HepG2 (cell line): ENCODE data around the gene POU2F1. TPM values are rescaled to one million over a fixed set of nuclear protein-coding genes. Genes with fewer than 3 reads are reported as not detected.

Source experiments
- ATAC-seq: fragments of 200-7000 bp; cut with Tn5 transposase; 3 replicates; pipeline ENCODE4 v1.9.1; 2020; ENCODE audit warnings: mild to moderate bottlenecking, moderate library complexity
- BruUV-seq: library from RNA; stranded (reverse); fragments of 400-500 nt; replicated peaks from 2 replicates; lab custom pipeline; 2021; lab: Mats Ljungman, UMichigan
- CTCF ChIA-PET: fragments of 300-600 bp; formaldehyde crosslinking; extraction: SDS; loops from one replicate; lab custom pipeline; 2021; ENCODE audit warnings: low total read pairs, inconsistent platforms, low intra/inter-chr PET ratio; lab: Yijun Ruan, JAX
- POLR2A ChIA-PET: fragments of 350-600 bp; sonication (Branson Sonifier 250); formaldehyde crosslinking; loops from one replicate; lab custom pipeline; 2020; ENCODE audit warnings: antibody characterized with exemption, inconsistent platforms; lab: Yijun Ruan, JAX
- DNase-seq: peaks from one replicate; pipeline ENCODE4 v3.0.0-alpha.2; 2015; ENCODE audit warnings: low spot score
- FAIRE-seq: peaks from 3 replicates; lab custom pipeline; 2011; peaks lifted over from hg19 to GRCh38; lab: Jason Lieb, UNC
- H2AFZ ChIP-seq: one replicate; pipeline ENCODE4 v1.6.1; 2011; ENCODE audit warnings: low read length, inconsistent platforms
- H3K27ac ChIP-seq: fragments of 300-600 bp; 3 replicates; pipeline ENCODE4 v1.8.0; 2011; ENCODE audit warnings: mixed run types, mild to moderate bottlenecking, mixed read lengths, low read length, inconsistent platforms; ENCODE audit not compliant: insufficient read depth; ENCODE audit errors: extremely low read length
- H3K27me3 ChIP-seq, 2 experiments: fragments of 200-600 bp in 1 of 2; 2 replicates in 1 of 2; 3 replicates in 1 of 2; pipeline versions ENCODE4 v1.6.0 to v1.8.0; 2011; ENCODE audit warnings: low read length in 2 of 2, mild to moderate bottlenecking in 2 of 2, moderate library complexity in 2 of 2, inconsistent platforms in 1 of 2; ENCODE audit not compliant: insufficient read depth in 2 of 2, control insufficient read depth in 1 of 2
- H3K36me3 ChIP-seq, 2 experiments: fragments of 200-600 bp in 1 of 2; replicated peaks in 1 of 2; 2 replicates in 1 of 2; 3 replicates in 1 of 2; pipeline versions ENCODE4 v1.5.1 to v1.8.0; 2011; ENCODE audit warnings: low read length in 2 of 2, inconsistent platforms in 1 of 2; ENCODE audit not compliant: insufficient read depth in 2 of 2, control insufficient read depth in 1 of 2
- H3K4me1 ChIP-seq: 2 replicates; pipeline ENCODE4 v1.5.1; 2012; ENCODE audit warnings: low read length, inconsistent platforms; ENCODE audit not compliant: insufficient read depth
- H3K4me2 ChIP-seq: 2 replicates; pipeline ENCODE4 v1.6.0; 2011; ENCODE audit warnings: low read depth, low read length, inconsistent platforms
- H3K4me3 ChIP-seq, 3 experiments: fragments of 200-600 bp in 1 of 3; sonication (generic), shearing (Covaris generic) in 1 of 3; replicated peaks in 1 of 3; 2 replicates each; pipeline ENCODE4 v1.5.1; 2011 to 2016; ENCODE audit warnings: low read length in 3 of 3, inconsistent platforms in 2 of 3, low read depth in 2 of 3, mild to moderate bottlenecking in 2 of 3, control low read depth in 1 of 3, mixed read lengths in 1 of 3; ENCODE audit not compliant: insufficient read depth in 1 of 3
- H3K79me2 ChIP-seq: one replicate; pipeline ENCODE4 v1.6.1; 2011; ENCODE audit warnings: low read length, inconsistent platforms; ENCODE audit not compliant: insufficient read depth
- H3K9ac ChIP-seq: 2 replicates; pipeline ENCODE4 v1.6.0; 2011; ENCODE audit warnings: mild to moderate bottlenecking, low read depth, low read length, inconsistent platforms; ENCODE audit not compliant: insufficient read depth
- H3K9me3 ChIP-seq: 2 replicates; pipeline ENCODE4 v1.5.1; 2012; ENCODE audit warnings: mild to moderate bottlenecking, low read length
- H4K20me1 ChIP-seq: 2 replicates; pipeline ENCODE4 v1.6.0; 2011; ENCODE audit warnings: inconsistent platforms, mild to moderate bottlenecking, low read length, moderate library complexity; ENCODE audit not compliant: insufficient read depth
- AGO2 ChIP-seq: fragments of 200-400 bp; formaldehyde crosslinking; optimal IDR thresholded peaks from 2 replicates; pipeline ENCODE3; 2017; ENCODE audit warnings: mild to moderate bottlenecking, low read depth, low read length, moderate library complexity
- ATM ChIP-seq: fragments of 450-650 bp; IDR thresholded peaks from 2 replicates; pipeline ENCODE4 v1.7.1; 2017; ENCODE audit warnings: mild to moderate bottlenecking, borderline replicate concordance
- BRD4 ChIP-seq: sonication (generic); formaldehyde crosslinking; IDR thresholded peaks from 2 replicates; pipeline ENCODE4 v1.4.0; 2020; ENCODE audit warnings: missing genetic modification reagents
- IKZF4 ChIP-seq: sonication (generic); formaldehyde crosslinking; IDR thresholded peaks from 2 replicates; pipeline ENCODE4 v1.5.1; 2020; ENCODE audit warnings: borderline replicate concordance, mild to moderate bottlenecking, low read depth, missing genetic modification reagents; ENCODE audit errors: not compliant biosample characterization
- KDM2A ChIP-seq: sonication (generic); formaldehyde crosslinking; IDR thresholded peaks from 2 replicates; pipeline ENCODE4 v1.4.0; 2020; ENCODE audit warnings: low read depth, missing genetic modification reagents, borderline replicate concordance
- NFE2 ChIP-seq: sonication (generic); formaldehyde crosslinking; IDR thresholded peaks from 2 replicates; pipeline ENCODE4 v1.4.0; 2020; ENCODE audit warnings: missing genetic modification reagents
- RFXANK ChIP-seq: IDR thresholded peaks from 2 replicates; pipeline ENCODE4 v1.6.1; 2016
- SP2 ChIP-seq: sonication (generic); formaldehyde crosslinking; IDR thresholded peaks from 2 replicates; pipeline ENCODE4 v1.5.1; 2020; ENCODE audit warnings: mild to moderate bottlenecking, missing genetic modification reagents
- TEAD2 ChIP-seq: sonication (generic); formaldehyde crosslinking; IDR thresholded peaks from 2 replicates; pipeline ENCODE4 v1.9.0; 2021; ENCODE audit warnings: missing genetic modification reagents
- ZNF253 ChIP-seq: sonication (generic); formaldehyde crosslinking; IDR thresholded peaks from 2 replicates; pipeline ENCODE4 v1.8.0; 2022; ENCODE audit warnings: mild to moderate bottlenecking, missing genetic modification reagents, borderline replicate concordance
- ZNF335 ChIP-seq: sonication (generic); formaldehyde crosslinking; IDR thresholded peaks from 2 replicates; pipeline ENCODE4 v1.4.0; 2020; ENCODE audit warnings: missing genetic modification reagents
- ZNF619 ChIP-seq: sonication (generic); formaldehyde crosslinking; IDR thresholded peaks from 2 replicates; pipeline ENCODE4 v1.4.0; 2020; ENCODE audit warnings: mild to moderate bottlenecking, missing genetic modification reagents
- WGBS: methylation state at CpG from one replicate; pipeline ENCODE4 v1.1.6; 2017; ENCODE audit warnings: low lambda C conversion rate; 5-methylcytosine and 5-hydroxymethylcytosine counted together
- in situ Hi-C: cut with HindIII; loops from 2 replicates; pipeline ENCODE4 v1.10.0; 2017; ENCODE audit warnings: low pct_unique_long_range_greater_than_20kb; ENCODE audit not compliant: extremely low pct_ligation_motif_present
- intact Hi-C: fragments of 100-400 bp; cut with micrococcal nuclease; formaldehyde crosslinking; loops from one replicate; pipeline ENCODE4 v1.10.0; 2022; ENCODE audit not compliant: unreplicated experiment
- polyA plus RNA-seq, 8 experiments: library from polyadenylated mRNA; depleted of rRNA in 3 of 8; stranded (reverse) in 7 of 8; unstranded in 1 of 8; fragments of >200 nt; fragmentation: Illumina TruSeq in 4 of 8; extraction: Trizol in 4 of 8; gene quantifications; 2 replicates each; pipeline versions ENCODE4 v1.2.1 to v1.2.3, GENCODE V29; 2011 to 2016; ENCODE audit warnings: low read depth in 4 of 8, missing spikeins in 1 of 8, mixed read lengths in 1 of 8; ENCODE audit not compliant: insufficient read depth in 1 of 8
- total RNA-seq, 5 experiments: library from RNA; depleted of rRNA; stranded (reverse); fragments of >200 nt; fragmentation: Illumina TruSeq; extraction: Trizol; gene quantifications; 2 replicates each; pipeline ENCODE4 v1.2.3, GENCODE V29; 2016; ENCODE audit warnings: low read depth in 1 of 5
- TF ChIP-seq, protein P1 (sequence below): sonication (generic); formaldehyde crosslinking; IDR thresholded peaks from 2 replicates; pipeline ENCODE4 v1.4.0; 2020; ENCODE audit warnings: mild to moderate bottlenecking, missing genetic modification reagents, borderline replicate concordance
- TF ChIP-seq, protein P2 (sequence below), 2 experiments: sonication (generic) in 1 of 2; formaldehyde crosslinking in 1 of 2; IDR thresholded peaks; 2 replicates each; pipeline versions ENCODE4 v1.4.0 to v1.6.1; 2018 to 2020; ENCODE audit warnings: missing genetic modification reagents in 2 of 2, borderline replicate concordance in 1 of 2, low read depth in 1 of 2, mild to moderate bottlenecking in 1 of 2, missing biosample characterization in 1 of 2

POU2F1 gene
- total and polyA plus RNA-seq, 2 of the 13 experiments (the other 11 are each of a cell fraction or from before 2014, with no cell fraction given), result 10.2 to 13.0 TPM

DNA sequence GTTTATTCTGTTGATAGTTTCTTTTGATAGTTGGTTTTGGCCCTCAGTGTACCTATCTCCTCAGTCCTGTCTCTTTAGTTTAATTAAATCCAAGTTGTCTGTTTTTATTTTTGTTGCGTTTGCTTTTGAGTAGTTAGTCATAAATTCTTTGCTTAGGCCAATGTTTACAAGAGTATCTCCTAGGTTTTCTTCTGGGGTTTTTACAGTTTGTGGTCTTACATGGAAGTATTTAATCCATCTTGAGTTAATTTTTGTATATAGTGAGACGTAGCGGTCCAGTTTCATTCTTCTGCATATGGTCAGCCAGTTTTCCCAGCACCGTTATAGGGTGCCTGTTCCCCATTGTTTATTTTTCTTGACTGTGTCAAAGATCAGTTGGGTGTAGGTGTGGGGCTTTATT is 139.4 kb downstream of the POU2F1 start (continued):
- TF ChIP-seq, protein P1, sequence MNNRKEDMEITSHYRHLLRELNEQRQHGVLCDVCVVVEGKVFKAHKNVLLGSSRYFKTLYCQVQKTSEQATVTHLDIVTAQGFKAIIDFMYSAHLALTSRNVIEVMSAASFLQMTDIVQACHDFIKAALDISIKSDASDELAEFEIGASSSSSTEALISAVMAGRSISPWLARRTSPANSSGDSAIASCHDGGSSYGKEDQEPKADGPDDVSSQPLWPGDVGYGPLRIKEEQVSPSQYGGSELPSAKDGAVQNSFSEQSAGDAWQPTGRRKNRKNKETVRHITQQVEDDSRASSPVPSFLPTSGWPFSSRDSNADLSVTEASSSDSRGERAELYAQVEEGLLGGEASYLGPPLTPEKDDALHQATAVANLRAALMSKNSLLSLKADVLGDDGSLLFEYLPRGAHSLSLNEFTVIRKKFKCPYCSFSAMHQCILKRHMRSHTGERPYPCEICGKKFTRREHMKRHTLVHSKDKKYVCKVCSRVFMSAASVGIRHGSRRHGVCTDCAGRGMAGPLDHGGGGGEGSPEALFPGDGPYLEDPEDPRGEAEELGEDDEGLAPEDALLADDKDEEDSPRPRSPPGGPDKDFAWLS (CRISPR knock-in tag), result no peak

DNA sequence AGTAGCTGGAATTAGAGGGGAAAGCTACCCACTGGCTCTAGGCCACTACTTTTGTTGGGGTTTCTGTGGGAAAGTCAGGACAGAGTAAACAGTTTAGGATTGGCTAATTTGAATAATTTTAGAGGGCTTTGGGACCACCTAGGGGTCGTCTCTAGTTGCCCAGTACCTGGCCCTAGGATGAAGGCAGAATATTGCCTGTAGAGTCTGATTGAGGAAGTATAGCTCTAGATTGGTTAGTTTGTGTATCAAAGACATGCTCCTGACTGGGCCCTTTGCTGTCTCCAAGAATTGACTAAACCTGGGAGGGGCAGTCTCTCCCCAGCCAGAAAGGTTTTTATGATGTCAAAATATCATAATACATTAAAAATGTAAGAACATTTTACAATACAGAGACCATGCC is 142.0 kb downstream of the POU2F1 start:
- ATAC-seq (no peak), DNase-seq (no peak), FAIRE-seq (no peak)
- intact Hi-C loops (no loop called here), in situ Hi-C loops (no loop called here)
- WGBS, result 71% methylated on average over 1 of the region's 1 CpG
- H3K27ac ChIP-seq, result no peak overlapping the region
- no peaks in the 10 kb centered on the region for H4K20me1 ChIP-seq
- TF ChIP-seq TEAD2 (CRISPR knock-in tag) (no peak), ZNF619 (CRISPR knock-in tag) (no peak), AGO2 (no peak), ZNF253 (no peak), RFXANK (no peak), NFE2 (CRISPR knock-in tag) (no peak), ATM (no peak), SP2 (CRISPR knock-in tag) (no peak), ZNF335 (CRISPR knock-in tag) (no peak), IKZF4 (no peak), KDM2A (CRISPR knock-in tag) (no peak), BRD4 (CRISPR knock-in tag) (no peak)
- TF ChIP-seq, protein P2, sequence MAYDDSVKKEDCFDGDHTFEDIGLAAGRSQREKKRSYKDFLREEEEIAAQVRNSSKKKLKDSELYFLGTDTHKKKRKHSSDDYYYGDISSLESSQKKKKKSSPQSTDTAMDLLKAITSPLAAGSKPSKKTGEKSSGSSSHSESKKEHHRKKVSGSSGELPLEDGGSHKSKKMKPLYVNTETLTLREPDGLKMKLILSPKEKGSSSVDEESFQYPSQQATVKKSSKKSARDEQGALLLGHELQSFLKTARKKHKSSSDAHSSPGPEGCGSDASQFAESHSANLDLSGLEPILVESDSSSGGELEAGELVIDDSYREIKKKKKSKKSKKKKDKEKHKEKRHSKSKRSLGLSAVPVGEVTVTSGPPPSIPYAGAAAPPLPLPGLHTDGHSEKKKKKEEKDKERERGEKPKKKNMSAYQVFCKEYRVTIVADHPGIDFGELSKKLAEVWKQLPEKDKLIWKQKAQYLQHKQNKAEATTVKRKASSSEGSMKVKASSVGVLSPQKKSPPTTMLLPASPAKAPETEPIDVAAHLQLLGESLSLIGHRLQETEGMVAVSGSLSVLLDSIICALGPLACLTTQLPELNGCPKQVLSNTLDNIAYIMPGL (CRISPR knock-in tag; IDR thresholded peaks at IDR 0.05; ENCODE audit: borderline replicate concordance in 1 of 2, low read depth in 1 of 2), result no peak
- CTCF ChIA-PET, result no interaction called here
- peaks cover 8% of the 10 kb centered on the region; the same call in 1 of the 2 replicates for H3K4me1 ChIP-seq
- no peak overlapping the region for H3K4me3 ChIP-seq
- H3K9ac ChIP-seq, result no peak overlapping the region
- peaks cover 0 to 8% of the 10 kb centered on the region in 2 experiments; a peak in 1 of 5 replicates for H3K36me3 ChIP-seq
- no peaks in the 10 kb centered on the region for H3K27me3 ChIP-seq
- no peak overlapping the region for H3K4me2 ChIP-seq
- H3K9me3 ChIP-seq, result no peaks in the 10 kb centered on the region
- H3K79me2 ChIP-seq, result no peaks in the 10 kb centered on the region
- no peak overlapping the region for H2AFZ ChIP-seq
- POLR2A ChIA-PET, result no interaction called here
- BruUV-seq, result no TSS peak
